GOT3 (cell line): ENCODE results near the gene MYL4.
"Not testable (repeated sequence)": the region's sequence is repeated elsewhere in the genome, so short reads cannot be mapped to it uniquely, and the experiment has no call there.

ENCODE experiments used
- DNase-seq: peaks from one replicate; lab custom pipeline; 2025; ENCODE audit warnings: mixed read lengths; lab: John Stamatoyannopoulos, UW

Gene MYL4

DNA sequence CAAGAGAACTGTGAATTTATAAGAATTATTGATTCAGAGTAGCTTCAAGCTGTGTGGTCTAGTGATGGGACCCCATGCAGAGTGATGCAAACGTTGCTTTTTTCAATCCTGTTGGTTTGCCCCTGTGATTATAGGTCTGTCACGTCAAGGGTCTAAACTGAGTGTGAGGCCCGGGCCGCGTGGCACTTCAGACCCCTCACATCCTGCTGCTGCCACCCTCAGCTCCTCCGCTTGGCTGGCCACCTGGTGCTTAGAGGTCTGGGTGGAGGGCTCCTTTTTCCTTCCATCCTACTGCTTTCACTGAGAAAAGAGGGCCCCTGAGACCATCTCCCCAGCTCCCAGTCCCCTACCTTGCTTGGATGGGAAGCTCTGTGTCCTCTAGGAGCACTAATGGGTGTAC is 12.0 kb downstream of the MYL4 start:
- no peak for DNase-seq

- no peak for DNase-seq
Observed at GRCh38 chr17:47222047-47222446, 12.9 kb downstream of the MYL4 start.

- no peak for DNase-seq
Observed at GRCh38 chr17:47223007-47223406, 13.9 kb downstream of the MYL4 start.

GRCh38 chr17:47223460-47223859 is 14.3 kb downstream of the MYL4 start:
- DNase-seq = no peak

DNA sequence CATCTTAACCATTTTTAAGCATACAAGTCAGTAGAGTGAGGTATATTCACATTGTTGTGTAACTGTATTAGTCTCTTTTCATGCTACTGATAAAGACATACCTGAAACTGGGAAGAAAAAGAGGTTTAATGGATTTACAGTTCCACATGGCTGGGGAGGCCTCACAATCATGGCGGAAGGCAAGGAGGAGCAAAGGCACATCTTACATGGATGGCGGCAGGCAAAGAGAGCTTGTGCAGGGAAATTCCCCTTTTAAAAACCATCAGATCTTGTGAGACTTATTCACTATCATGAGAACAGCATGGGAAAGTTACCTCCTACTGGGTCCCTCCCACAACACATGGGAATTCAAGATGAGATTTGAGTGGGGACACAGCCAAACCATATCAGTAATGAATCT is 14.9 kb downstream of the MYL4 start:
- not testable (repeated sequence) for DNase-seq

DNA sequence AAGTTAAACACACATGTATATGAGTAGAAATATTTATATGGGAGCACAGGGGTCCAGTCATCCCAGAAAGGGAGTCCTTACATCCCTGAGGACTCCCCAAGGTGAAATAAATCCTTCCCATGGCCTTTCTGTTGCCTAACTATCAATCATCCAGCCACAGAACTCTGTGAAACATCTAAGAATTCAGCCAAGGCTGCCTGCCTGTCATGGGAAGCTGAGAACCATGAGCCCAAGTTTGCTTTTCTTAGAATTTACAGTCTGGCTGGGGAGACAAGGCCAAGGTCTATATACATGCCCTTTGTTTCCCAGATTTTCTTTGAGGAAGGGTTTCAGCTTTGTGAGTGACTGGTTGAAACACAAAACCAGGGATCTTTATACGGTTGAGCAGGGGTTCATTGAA is 15.8 kb downstream of the MYL4 start:
- no peak for DNase-seq

DNA sequence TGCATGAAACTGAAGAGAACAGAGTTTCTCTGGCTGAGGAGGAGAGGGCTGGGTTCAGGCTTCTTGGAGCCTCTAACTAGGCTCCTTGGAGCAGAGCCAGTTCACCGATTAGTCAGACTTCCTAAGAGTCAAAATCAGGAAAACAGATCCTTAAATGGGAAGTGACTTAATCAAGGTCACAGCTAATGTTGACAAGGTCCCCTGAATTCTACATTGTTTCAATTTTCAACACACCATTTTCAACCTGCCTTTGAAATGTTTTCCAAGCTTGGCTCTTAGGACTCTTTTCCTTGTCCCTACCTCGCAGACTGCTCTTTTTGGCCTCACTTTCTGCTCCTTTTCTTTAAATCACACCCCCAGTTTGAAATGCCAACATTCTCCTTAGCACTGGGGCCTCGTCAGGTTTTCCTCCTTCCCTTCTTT is 16.3 kb downstream of the MYL4 start:
- DNase-seq = no peak

DNA sequence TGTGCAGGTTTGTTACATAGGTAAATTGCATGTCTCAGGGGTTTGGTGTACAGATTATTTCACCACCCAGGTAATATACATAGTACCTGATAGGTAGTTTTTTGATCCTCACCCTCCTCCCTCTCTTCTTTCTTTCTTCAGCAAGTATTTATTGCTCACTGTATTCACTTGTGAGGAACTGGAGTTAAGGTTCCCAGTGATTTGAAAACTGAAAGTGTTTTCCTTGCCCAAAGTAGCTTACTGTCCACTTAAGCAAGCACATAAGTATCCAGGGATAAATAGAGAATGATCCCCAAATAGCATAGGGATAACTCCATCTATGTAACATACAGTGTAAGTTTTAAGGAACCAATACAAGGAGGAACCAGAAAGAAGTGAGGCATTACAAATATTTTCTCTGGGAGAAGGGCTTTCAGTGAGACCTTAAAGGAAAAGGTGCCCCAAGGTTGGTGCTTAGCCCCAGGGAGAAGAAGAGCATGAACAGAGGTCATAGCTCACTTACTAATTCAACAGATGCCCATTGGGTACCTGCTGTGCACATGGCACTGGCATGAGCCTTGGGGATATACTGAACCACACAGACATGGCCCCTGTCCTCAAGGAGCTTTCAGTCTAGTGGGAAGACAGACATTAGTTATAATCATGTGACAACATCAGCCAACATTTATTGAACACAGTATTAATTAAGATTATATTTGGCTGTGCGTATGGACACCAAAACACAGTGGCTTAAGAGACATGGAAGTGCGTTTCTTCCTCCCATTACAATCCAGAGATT is 17.0 kb downstream of the MYL4 start:
- no peak for DNase-seq

DNA sequence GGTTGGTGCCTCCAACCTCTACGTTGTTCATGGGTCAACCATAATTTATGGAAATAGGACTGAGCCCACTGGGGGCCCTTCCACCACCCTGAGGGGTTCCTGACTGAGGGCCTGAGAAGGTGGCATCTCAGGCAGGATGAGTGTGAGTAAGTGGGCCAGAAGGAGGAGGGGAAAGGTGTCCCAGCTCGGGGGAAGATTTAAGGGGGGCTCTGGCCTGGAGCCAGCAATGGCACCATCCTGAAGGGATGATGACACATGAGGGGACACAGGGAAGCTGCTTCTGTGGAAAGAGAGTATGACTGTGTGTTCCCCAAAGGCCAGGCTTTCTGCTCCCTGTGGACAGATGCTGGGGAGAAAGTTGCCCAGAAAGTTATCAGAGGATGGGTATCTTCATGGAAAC is 18.7 kb downstream of the MYL4 start:
- DNase-seq = no peak

GRCh38 chr17:47229535-47230443 is 20.6 kb downstream of the MYL4 start:
- peak; percentile 42 for DNase-seq

DNA sequence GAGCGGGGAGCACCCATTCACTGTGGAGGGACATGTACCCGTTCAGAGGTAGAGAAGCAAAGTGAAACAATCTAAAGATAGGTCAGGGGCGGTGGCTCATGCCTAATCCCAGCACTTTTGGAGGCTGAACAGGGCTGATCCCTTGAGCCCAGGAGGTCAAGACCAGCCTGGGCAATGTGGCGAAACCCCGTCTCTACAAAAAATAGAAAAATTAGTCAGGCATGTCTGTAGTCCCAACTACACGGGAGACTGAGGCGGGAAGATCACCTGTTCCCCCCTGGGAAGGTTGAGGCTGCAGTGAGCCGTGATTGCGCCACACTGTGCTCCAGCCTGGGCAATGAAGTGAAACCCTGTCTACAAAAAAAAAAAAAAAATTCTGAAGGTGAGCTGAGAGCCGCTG is 21.7 kb downstream of the MYL4 start:
- DNase-seq = no peak

GRCh38 chr17:47231334-47231733 is 22.2 kb downstream of the MYL4 start:
- no peak for DNase-seq

- no peak for DNase-seq
Observed at GRCh38 chr17:47231866-47232265, 22.7 kb downstream of the MYL4 start.

- no peak for DNase-seq
Observed at GRCh38 chr17:47232465-47232864, 23.3 kb downstream of the MYL4 start.

- no peak for DNase-seq
Observed at GRCh38 chr17:47235506-47235905, 26.4 kb downstream of the MYL4 start.

GRCh38 chr17:47235923-47236322 is 26.8 kb downstream of the MYL4 start:
- no peak for DNase-seq

DNA sequence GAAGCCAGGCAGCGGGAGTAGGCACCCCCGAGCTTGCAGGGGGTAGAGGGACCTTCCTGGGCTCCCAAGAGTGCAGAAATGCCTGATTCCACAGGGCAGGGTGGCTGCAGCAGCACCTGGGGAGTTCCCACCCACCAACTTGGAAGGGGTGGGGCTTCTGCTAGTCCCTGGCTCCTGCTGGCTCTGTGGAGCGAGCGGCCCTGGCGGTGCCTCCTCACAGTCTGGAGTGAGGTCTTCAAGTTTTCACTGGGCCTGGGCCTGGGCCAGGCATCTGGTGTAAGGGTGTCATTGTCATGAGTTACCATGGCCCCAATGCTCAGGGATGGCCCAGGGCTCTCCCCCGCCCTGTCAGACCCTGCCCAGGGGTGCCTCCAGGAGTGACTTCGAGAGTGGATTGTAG is 28.7 kb downstream of the MYL4 start:
- DNase-seq = no peak

DNA sequence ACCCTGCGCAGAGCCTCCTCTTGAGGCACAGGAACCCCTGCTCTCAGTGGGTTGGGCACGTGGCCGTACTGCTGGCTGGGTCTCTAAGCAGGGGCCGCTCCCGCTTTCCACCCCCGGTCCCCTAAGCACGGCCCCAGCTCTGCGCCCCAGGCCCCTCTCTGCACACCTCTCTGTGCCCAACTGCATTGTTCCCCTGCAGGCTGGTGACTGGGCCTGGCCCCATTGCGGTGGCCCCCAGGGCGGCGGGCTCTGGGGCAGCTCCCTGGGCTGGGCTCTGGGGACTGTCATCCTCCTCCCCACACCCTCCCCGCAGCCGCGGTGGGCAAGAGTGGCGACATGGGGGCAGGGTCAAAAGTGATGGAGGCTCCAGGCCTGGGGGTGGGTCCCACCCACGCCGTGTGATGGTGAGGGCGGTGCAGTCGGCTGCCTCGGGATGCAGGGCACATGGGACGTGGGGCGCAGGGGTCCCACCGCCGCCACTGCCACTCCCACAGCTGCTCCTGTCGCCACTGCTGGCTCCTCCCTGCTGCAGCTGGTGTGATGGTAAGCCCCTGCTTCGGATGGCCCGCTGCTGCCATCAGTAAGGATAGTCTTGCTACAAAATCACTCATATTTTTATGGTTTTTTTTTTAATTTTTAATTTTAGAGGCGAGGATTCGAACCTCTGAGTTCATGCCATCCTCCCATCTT is 29.3 kb downstream of the MYL4 start:
- no peak for DNase-seq

DNA sequence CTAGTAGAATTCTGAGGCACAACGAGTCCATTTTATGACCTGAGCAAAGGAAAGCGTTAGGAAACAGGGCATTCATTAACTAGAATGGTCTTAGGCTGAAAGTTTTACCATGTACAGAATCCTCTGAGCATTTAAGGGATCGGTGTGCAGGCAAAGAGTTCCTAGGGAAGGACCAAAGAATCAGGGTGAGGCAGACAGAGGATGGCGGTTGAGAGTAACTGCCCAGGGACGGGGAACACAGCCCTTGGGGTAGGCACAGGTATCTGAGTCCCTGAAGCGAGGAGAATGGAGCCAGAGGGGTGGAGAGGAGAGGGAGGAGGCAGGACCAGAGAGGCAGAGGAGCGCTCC is 30.4 kb downstream of the MYL4 start:
- no peak for DNase-seq

- peak; percentile 74 for DNase-seq
Observed at GRCh38 chr17:47239967-47240651, 31.0 kb downstream of the MYL4 start.

- no peak for DNase-seq
Observed at GRCh38 chr17:47240806-47241205, 31.7 kb downstream of the MYL4 start.

- no peak for DNase-seq
Observed at GRCh38 chr17:47242648-47243047, 33.5 kb downstream of the MYL4 start.
